Endothelial cell of umbilical vein (primary cell): ENCODE data around the gene BEX3. TPM values are rescaled to one million over a fixed set of nuclear protein-coding genes. Genes with fewer than 3 reads are reported as not detected.
A peak's percentile ranks its signal among the peaks of the same experiment; 100 is the strongest.

ENCODE experiments used
- BruUV-seq: library from RNA; stranded (reverse); fragments of 400-500 nt; replicated peaks from 2 replicates; lab custom pipeline; 2021; lab: Mats Ljungman, UMichigan
- CTCF ChIA-PET: fragments of 300-600, 350-600 bp; sonication (Branson Sonifier 250); formaldehyde crosslinking; loops from one replicate; lab custom pipeline; 2021; ENCODE audit warnings: antibody characterized with exemption, inconsistent platforms; lab: Charles Lee
- POLR2A ChIA-PET: fragments of 300-600, 350-600 bp; sonication (Branson Sonifier 250); formaldehyde crosslinking; loops from one replicate; lab custom pipeline; 2021; ENCODE audit warnings: antibody characterized with exemption, inconsistent platforms; lab: Charles Lee
- DNase-seq: peaks from one replicate; pipeline ENCODE4 v3.0.0-alpha.2; 2011; ENCODE audit warnings: low read depth, low spot score
- FAIRE-seq: peaks from 2 replicates; lab custom pipeline; 2011; peaks lifted over from hg19 to GRCh38; lab: Jason Lieb, UNC
- H2AFZ ChIP-seq: 2 replicates; pipeline ENCODE4 v1.6.0; 2012; ENCODE audit warnings: low read depth, low read length, control low read depth, inconsistent platforms
- H3K27ac ChIP-seq: 2 replicates; pipeline ENCODE4 v1.5.1; 2011; ENCODE audit warnings: low read depth, mild to moderate bottlenecking, control low read depth, low read length, moderate library complexity; ENCODE audit not compliant: insufficient read depth
- H3K27me3 ChIP-seq, 2 experiments: 2 replicates each; pipeline versions ENCODE4 v1.6.0 to v1.6.1; 2011; ENCODE audit warnings: low read length in 2 of 2, mixed read lengths in 1 of 2; ENCODE audit not compliant: control insufficient read depth in 2 of 2, insufficient read depth in 2 of 2
- H3K36me3 ChIP-seq, 2 experiments: 2 replicates in 1 of 2; 3 replicates in 1 of 2; pipeline ENCODE4 v1.5.1; 2011; ENCODE audit warnings: low read length in 2 of 2, mild to moderate bottlenecking in 1 of 2, moderate library complexity in 1 of 2; ENCODE audit not compliant: control insufficient read depth in 2 of 2, insufficient read depth in 2 of 2; ENCODE audit errors: extremely low read depth in 1 of 2
- H3K4me1 ChIP-seq: 3 replicates; pipeline ENCODE4 v1.5.1; 2011; ENCODE audit warnings: mild to moderate bottlenecking, low read length; ENCODE audit not compliant: control insufficient read depth, insufficient read depth; ENCODE audit errors: extremely low read depth
- H3K4me2 ChIP-seq: 2 replicates; pipeline ENCODE4 v1.6.1; 2011; ENCODE audit warnings: low read length, control low read depth, mixed read lengths; ENCODE audit not compliant: insufficient read depth
- H3K4me3 ChIP-seq, 3 experiments: fragments of 200-600 bp in 1 of 3; sonication (generic), shearing (Covaris generic) in 1 of 3; replicated peaks in 1 of 3; 2 replicates each; pipeline ENCODE4 v1.5.1; 2011 to 2016; ENCODE audit warnings: control low read depth in 3 of 3, low read length in 3 of 3, mild to moderate bottlenecking in 2 of 3, inconsistent platforms in 1 of 3, low read depth in 1 of 3, moderate library complexity in 1 of 3; ENCODE audit not compliant: insufficient read depth in 1 of 3
- H3K79me2 ChIP-seq: 2 replicates; pipeline ENCODE4 v1.6.0; 2012; ENCODE audit warnings: low read length, inconsistent platforms; ENCODE audit not compliant: control insufficient read depth, insufficient read depth
- H3K9ac ChIP-seq: replicated peaks from 2 replicates; pipeline ENCODE3; 2011; ENCODE audit warnings: low read length, control low read depth; ENCODE audit not compliant: insufficient read depth; ENCODE audit errors: extremely low read depth
- H3K9me1 ChIP-seq: replicated peaks from 3 replicates; pipeline ENCODE4 v1.6.0; 2011; ENCODE audit warnings: mild to moderate bottlenecking, low read length; ENCODE audit not compliant: control insufficient read depth, insufficient read depth; ENCODE audit errors: extremely low read depth
- H3K9me3 ChIP-seq: replicated peaks from 2 replicates; pipeline ENCODE4 v1.5.1; 2012; ENCODE audit warnings: low read length, inconsistent platforms; ENCODE audit not compliant: control insufficient read depth, insufficient read depth
- H4K20me1 ChIP-seq: replicated peaks from 2 replicates; pipeline ENCODE3; 2011; ENCODE audit warnings: mild to moderate bottlenecking, low read length; ENCODE audit not compliant: control insufficient read depth, insufficient read depth; ENCODE audit errors: extremely low read depth
- GATA2 ChIP-seq: IDR thresholded peaks from 2 replicates; pipeline ENCODE4 v1.7.0; 2011; ENCODE audit warnings: low read depth, mild to moderate bottlenecking, moderate library complexity, mixed read lengths, low read length; ENCODE audit not compliant: insufficient read length, insufficient read depth
- JUN ChIP-seq: IDR thresholded peaks from 2 replicates; pipeline ENCODE4 v1.6.1; 2011; ENCODE audit warnings: borderline replicate concordance, low read depth; ENCODE audit not compliant: insufficient read length, insufficient read depth
- POLR2A ChIP-seq: IDR thresholded peaks from 2 replicates; pipeline ENCODE4 v1.6.1; 2012; ENCODE audit warnings: low read depth, mild to moderate bottlenecking, control low read depth, low read length
- POLR2AphosphoS5 ChIP-seq: IDR thresholded peaks from 2 replicates; pipeline ENCODE4 v1.6.1; 2012; ENCODE audit warnings: low read depth, mild to moderate bottlenecking, control low read depth, low read length, moderate library complexity; ENCODE audit not compliant: insufficient read depth
- dilution Hi-C: fragments of 300-500 bp; cut with MboI; formaldehyde crosslinking; loops from one replicate; pipeline ENCODE4 v1.15.0; 2019; ENCODE audit warnings: low sequenced_read_pairs; ENCODE audit not compliant: extremely low pct_ligation_motif_present
- intact Hi-C: fragments of 100-400 bp; cut with micrococcal nuclease; formaldehyde crosslinking; loops from one replicate; pipeline ENCODE4 v1.10.0; 2022
- polyA plus RNA-seq, 4 experiments: library from polyadenylated mRNA; depleted of rRNA in 3 of 4; stranded (reverse) in 3 of 4; unstranded in 1 of 4; fragments of >200 nt; gene quantifications; 2 replicates each; pipeline versions ENCODE4 v1.2.1 to v1.2.3, GENCODE V29; 2011 to 2012; ENCODE audit warnings: missing spikeins in 1 of 4
- total RNA-seq: library from RNA; stranded (reverse); gene quantifications from 2 replicates; pipeline ENCODE4 v1.2.3, GENCODE V29; 2021
- TF ChIP-seq, protein P1 (sequence below), 2 donors: IDR thresholded peaks; 1 replicate in 1 of 2; 2 replicates in 1 of 2; pipeline ENCODE4 v1.5.1; 2011; ENCODE audit warnings: low read length in 2 of 2, mild to moderate bottlenecking in 2 of 2, moderate library complexity in 2 of 2, control low read depth in 1 of 2, inconsistent platforms in 1 of 2, low read depth in 1 of 2; ENCODE audit not compliant: insufficient read depth in 1 of 2; ENCODE audit errors: extremely low read depth in 1 of 2

BEX3 gene
- total and polyA plus RNA-seq, 2 donors (not counting 3 experiments of a cell fraction or from before 2014, with no cell fraction given) = 227 to 332 TPM

DNA sequence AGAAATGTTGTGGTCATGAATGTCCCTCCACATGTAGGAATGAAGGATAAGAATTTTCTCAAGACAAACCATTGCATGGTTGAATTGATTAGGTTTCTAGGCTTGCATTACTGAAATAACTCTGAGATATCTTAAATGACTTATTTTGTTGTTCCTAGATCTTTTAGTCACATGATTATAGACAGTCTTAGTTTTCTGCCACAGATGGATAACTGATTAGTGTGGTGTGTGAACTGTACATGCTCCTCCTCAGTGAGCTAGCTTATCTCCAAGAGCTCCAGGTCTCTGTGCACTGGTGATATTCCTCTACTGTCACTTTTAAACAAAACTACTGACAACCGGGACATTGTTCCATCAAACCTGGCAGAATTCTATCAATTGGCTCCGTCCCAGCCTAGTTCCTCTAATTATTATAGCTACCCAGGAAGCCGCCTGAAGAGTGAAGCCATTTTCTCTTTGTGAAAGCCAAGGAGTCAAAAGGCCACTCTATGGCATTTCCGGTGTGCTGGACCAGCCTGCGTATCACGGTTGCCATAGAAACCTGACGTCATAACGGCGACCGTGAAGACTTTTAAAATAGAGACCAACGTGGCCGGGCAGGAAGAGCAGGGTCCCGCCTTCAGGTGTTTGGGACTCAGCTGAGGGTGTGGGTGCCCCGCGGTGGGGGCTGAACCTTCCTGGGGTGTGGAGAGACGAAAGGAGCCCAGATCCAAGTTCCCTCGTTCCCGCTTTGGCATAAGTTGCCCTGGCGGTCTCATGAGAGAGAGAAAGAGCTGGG is 28.1 kb downstream of the BEX3 start:
- H3K36me3 ChIP-seq = no peaks in the 10 kb centered on the region
- FAIRE-seq = peak; percentile 84
- no peaks in the 10 kb centered on the region for H3K9me3 ChIP-seq
- peak overlapping the region; percentile 71 for H3K27ac ChIP-seq
- peak overlapping the region; percentile 77 for H3K9ac ChIP-seq
- peak overlapping the region; percentile 19 to 62 (median 41) for H3K4me3 ChIP-seq
- dilution Hi-C loops = no loop called here
- H2AFZ ChIP-seq = peak overlapping the region; percentile 26
- no peaks in the 10 kb centered on the region for H3K79me2 ChIP-seq
- H3K4me1 ChIP-seq = peaks cover 11% of the 10 kb centered on the region
- H3K9me1 ChIP-seq = no peaks in the 10 kb centered on the region
- TF ChIP-seq JUN (peak; percentile 64), GATA2 (peak; percentile 13), POLR2A (no peak), POLR2AphosphoS5 (peak; percentile 49)
- TF ChIP-seq, protein P1, sequence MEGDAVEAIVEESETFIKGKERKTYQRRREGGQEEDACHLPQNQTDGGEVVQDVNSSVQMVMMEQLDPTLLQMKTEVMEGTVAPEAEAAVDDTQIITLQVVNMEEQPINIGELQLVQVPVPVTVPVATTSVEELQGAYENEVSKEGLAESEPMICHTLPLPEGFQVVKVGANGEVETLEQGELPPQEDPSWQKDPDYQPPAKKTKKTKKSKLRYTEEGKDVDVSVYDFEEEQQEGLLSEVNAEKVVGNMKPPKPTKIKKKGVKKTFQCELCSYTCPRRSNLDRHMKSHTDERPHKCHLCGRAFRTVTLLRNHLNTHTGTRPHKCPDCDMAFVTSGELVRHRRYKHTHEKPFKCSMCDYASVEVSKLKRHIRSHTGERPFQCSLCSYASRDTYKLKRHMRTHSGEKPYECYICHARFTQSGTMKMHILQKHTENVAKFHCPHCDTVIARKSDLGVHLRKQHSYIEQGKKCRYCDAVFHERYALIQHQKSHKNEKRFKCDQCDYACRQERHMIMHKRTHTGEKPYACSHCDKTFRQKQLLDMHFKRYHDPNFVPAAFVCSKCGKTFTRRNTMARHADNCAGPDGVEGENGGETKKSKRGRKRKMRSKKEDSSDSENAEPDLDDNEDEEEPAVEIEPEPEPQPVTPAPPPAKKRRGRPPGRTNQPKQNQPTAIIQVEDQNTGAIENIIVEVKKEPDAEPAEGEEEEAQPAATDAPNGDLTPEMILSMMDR (IDR thresholded peaks at IDR 0.05; ENCODE audit: extremely low read depth in 1 of 2, insufficient read depth in 1 of 2, low read depth in 1 of 2, low read length in 2 of 2) = no peak
- intact Hi-C loops = loop anchor here (1.0 kb wide), 5 partner anchors 27 to 283 kb away; partner anchors contain the start of gene TCEAL9
- peak overlapping the region; percentile 47 for H3K4me2 ChIP-seq
- peak; percentile 79 for DNase-seq
- H4K20me1 ChIP-seq = no peaks in the 10 kb centered on the region
- H3K27me3 ChIP-seq = no peaks in the 10 kb centered on the region
- ChIA-PET CTCF (interaction anchor here (0.7 to 1.4 kb wide), 3 partner anchors 60 to 193 kb away, joined by 3 to 11 read pairs (median 8); no protein-coding TSS in a partner anchor), POLR2A (interaction anchor here (1.3 kb wide), 1 partner anchor 48 kb away, joined by 7 read pairs; the partner anchor contains the start of gene TCEAL9)
- TSS peak; percentile 79 for BruUV-seq
